Measurements from ENCODE around the gene IL10RA. TPM values are rescaled to one million over a fixed set of nuclear protein-coding genes. Genes with fewer than 3 reads are reported as not detected.
"Not testable (repeated sequence)": the region's sequence is repeated elsewhere in the genome, so short reads cannot be mapped to it uniquely, and the experiment has no call there.

IL10RA gene
- total RNA-seq, 1 donor from 2014 or later: under 0.01 TPM

DNA sequence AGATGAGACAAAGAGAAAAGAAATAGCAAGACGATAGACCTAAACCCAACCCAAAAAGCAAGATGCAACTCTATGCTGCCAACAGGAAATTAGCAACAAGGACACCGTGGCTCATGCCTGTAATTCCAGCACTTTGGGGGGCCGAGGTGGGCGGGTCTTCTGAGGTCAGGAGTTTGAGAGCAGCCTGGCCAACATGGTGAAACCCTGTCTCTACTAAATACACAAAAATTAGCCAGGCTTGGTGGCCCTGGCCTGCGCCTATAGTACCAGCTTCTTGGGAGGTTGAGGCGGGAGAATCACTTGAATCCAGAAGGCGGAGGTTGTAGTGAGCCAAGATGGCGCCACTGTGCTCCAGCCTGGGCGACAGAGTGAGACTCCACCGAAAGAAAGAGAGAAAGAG, 24.3 kb upstream of the IL10RA start:
- DNase-seq (ENCODE audit: low read depth, low spot score): no peak

DNA sequence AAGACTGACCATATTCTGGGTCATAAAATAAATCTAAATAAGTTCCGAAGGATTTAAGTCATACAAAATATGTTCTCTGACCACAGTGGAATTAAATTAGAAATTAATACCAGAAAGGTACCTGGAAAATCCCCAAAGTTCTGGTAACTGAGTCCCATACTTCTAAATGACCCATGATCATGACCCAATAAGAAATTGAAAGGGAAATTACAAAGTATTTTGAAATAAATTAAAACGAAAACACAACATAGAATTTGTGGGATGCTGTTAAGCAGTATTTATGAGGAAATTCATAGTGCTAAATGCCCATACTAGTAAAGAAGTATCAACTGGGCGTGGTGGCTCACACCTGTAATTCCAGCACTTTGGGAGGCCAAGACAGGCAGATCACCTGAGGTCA, 23.4 kb upstream of the IL10RA start:
- DNase-seq (ENCODE audit: low read depth, low spot score): no peak

DNA sequence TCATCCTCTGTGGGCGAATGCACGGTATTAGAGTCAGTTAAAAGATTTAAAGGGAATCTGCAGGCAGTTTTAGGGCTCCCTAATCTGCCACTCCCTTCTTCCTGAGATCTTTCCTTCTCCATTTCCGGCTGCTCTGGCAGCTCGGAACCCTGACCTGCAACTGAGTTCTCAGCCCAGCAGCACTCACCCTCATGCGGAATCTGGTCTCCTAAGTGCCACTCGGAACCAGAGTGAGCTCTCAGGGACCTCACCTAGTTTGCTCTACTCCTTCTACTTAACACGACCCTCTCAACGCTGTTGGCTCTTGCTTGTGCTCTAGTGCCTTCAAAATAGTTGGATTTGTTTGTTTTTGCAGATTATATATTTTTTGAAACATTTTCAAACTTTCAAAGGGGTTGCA, 19.3 kb upstream of the IL10RA start:
- no peak for DNase-seq (ENCODE audit: low read depth, low spot score)

DNA sequence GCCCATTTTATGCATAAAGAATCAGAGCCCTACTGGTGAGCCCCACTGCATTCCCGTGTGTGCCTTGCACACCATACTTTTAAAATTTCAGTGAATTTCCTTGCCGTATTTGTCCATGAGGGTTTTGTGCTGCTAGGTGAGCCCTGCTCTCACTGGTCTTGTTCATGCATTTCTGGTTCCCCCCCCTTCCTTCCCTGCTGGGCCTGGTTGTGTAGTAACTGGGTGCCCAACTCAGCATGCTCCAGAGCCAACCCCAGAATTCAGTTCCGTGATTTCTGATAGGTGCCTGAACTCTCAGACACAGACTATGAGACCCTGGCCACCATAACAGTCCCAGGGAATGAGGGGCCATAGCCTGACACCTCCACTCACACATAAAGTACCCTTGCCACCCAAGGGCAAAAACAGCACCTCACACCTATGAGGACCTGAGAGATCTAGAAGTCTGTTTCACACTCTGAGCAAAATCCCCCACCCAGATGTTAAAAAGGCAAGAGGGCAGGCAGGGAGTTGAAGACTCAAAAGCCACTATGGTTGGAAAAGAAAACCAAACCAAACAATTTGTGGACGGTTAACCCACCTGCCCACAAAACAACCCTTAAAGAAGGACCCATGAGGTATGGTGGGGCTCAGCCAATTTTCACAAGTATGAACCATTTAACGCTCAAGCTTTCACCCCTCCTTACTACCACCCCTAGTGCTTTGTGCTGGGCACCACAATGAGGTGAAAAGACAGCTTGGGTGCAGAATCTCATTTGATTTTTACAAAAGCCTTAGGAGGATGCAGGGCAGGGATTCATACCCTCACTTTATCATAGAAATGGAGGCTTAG, 16.8 kb upstream of the IL10RA start:
- no peak for DNase-seq (ENCODE audit: low read depth, low spot score)

DNA sequence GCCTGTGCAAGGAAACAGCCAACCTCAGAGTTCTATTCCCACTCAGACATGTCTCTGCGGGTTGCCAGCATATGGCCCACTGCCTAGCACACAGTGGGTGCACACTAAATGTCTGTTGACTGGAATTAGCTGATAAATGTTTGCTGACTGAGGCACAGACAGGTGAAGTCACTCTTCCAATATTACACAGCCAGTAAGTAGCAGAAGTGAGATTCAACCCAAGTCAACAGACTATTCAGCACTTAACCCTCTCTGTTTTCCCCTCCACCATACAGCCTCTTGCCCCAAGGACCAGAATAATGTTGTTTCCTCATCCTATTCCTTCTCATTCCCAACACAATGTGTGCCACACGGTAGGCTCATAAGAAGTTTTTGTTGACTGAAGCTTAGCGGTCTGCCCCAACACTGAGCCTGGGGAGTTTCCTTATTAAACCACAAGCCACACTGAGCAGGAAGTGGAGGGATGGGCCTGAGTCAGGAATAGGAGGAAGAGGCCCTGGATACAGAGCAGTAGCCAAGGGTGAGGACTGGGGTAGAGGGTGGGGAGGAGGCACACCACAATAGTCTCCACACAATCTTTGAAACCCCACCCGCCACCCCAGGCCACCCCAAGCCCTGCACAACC, 15.7 kb upstream of the IL10RA start:
- DNase-seq (ENCODE audit: low read depth, low spot score): no peak

DNA sequence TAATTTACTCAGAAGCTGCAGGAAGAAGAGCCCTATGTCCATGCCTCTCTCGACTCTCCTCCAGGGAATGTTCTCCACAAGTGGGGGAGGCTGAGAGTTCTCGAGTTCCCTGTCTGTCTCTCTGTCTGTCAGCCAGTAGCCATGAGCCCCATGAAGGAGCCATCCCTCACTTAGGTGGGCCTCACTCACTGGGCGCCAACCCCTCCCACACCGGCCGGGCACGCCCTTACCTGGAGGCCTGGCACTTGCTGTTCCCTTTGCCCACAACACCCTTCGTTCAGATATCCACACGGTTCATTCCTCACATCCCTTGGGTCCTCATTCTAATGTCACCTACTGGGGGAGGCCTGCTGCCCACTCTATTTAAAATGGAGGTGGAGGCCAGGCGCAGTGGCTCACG, 14.2 kb upstream of the IL10RA start:
- DNase-seq (ENCODE audit: low read depth, low spot score): no peak

DNA sequence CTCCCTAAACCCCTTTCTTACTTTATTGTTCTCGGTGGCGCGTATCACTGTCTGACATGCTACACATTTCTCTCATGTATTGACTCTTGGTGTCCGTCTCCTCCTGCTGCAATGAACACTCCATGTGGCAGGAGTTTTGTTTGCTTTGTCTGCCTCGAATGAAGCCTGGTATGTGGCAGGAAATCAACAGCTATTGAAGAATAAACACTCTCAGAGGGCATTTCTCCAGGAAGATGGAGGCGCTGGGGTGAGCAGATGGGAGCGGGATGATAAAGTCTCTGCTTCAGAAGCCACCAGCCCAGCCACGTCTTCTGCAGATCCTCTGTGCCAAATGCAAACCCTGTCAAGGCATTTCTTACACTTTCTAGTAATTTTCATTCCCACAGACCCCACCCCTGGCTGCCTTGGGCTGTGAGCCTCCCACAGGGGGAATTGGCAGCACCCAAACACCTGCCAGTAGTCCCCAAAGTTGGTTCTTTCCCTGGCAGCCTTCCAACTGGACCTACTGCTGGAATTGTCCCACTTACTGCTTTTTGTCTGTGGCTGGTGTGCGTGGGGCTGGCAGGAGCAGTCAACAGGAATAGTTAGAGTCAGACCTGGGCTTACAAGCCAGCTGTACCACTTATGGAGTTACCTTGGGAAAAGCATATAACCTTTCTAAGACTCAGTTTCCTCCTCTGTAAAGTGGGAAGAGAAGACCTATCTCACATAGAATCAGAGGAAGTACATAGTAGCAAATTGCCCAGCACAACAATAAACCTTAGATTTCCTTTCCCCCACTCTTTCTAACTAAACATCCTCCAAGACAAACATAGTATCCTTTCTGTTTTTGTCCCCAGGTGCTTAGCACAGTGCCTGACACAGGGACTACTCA, 13.3 kb upstream of the IL10RA start:
- DNase-seq (ENCODE audit: low read depth, low spot score): peak; percentile 62

DNA sequence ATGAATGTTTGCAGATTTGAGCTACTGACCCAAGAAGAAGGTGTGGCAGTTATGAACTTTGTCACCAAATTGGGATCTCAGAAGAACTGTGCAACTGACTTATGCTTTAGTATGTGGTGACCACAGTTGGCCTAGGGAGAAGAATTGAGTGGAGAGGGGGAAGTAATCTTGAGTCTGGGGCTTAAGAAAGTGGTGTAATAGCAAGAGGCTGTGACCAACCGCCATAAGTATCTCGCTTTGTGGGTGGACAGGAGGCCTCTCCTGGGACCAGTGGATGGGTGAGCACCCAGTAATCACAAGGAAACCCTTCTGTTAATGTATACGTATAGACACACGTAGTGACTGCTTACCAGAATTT, 12.7 kb upstream of the IL10RA start:
- no peak for DNase-seq (ENCODE audit: low read depth, low spot score)

DNA sequence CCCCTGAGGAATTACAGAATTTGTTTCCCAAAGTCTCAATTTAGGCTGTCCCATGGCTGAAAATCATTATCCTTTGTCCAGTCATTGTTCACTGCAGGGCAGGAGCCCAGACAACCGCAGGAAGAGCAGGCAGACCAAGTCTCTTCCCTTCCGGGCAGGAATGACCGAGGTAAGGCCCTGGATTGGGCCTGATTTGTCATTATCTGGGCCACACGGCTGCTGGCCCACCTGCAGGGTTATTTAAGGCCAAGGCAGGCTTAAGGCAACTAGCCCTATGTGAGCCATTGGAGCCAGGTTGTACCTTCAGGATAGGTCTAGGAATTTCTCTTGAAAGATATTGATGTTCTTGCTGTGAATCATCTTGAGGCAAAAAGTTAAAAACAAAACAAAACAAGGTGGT, 9.7 kb upstream of the IL10RA start:
- no peak for DNase-seq (ENCODE audit: low read depth, low spot score)

DNA sequence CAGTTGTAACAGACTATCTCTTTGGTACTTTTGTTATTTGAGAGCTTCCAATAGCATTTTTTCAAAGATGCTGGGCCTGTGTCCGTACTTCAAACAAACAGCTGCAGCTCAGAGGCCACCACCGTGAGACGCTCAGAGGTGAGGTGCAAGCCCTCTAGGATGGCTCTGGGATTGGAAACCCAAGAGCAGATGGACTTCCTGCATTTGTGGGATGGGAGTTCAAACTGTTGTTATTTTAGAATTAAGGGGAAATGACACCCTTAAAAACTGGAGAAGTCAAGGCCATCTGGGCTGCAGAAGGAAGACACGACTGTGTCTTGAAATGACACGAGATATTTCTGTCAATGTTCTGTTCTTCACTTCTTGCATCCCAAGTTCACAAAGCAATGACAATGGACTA, 9.2 kb upstream of the IL10RA start:
- no peak for DNase-seq (ENCODE audit: low read depth, low spot score)

DNA sequence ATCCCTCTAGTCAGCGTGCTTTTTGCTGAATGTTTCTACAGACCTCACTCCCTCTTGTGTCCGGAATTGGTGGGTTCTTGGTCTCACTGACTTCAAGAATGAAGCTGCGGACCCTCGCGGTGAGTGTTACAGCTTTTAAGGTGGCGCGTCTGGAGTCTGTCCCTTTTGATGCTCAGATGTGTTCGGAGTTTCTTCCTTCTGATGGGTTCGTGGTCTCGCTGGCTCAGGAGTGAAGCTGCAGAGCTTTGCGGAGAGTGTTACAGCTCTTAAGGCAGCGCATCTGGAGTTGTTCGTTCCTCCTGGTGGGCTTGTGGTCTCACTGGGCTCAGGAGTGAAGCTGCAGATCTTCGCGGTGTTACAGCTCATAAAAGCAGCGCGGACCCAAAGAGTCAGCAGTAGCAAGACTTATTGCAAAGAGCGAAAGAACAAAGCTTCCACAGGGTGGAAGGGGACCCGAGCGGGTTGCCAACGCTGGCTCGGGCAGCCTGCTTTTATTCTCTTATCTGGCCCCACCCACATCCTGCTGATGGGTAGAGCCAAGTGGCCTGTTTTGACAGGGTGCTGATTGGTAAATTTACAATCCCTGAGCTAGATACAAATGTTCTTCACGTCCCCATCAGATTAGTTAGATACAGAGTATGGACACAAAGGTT, 8.5 kb upstream of the IL10RA start:
- not testable (repeated sequence) for DNase-seq (ENCODE audit: low read depth, low spot score)

DNA sequence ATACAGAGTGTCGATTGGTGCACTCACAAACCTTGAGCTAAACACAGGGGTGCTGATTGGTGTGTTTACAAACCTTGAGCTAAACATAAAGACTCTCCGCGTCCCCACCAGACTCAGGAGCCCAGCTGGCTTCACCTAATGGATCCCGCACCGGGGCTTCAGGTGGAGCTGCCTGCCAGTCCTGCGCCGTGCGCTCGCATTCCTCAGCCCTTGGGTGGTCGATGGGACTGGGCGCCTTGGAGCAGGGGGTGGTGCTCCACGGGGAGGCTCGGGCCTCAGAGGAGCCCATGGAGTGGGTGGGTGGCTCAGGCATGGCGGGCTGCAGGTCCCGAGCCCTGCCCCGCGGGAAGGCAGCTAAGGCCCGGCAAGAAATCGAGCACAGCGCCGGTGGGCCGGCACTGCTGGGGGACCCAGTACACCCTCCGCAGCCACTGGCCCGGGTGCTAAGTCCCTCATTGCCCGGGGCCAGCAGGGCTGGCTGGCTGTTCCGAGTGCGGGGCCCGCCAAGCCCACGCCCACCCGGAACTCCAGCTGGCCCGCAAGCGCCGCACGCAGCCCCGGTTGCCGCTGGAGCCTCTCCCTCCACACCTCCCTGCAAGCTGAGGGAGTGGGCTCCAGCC, 7.8 kb upstream of the IL10RA start:
- not testable (repeated sequence) for DNase-seq (ENCODE audit: low read depth, low spot score)

DNA sequence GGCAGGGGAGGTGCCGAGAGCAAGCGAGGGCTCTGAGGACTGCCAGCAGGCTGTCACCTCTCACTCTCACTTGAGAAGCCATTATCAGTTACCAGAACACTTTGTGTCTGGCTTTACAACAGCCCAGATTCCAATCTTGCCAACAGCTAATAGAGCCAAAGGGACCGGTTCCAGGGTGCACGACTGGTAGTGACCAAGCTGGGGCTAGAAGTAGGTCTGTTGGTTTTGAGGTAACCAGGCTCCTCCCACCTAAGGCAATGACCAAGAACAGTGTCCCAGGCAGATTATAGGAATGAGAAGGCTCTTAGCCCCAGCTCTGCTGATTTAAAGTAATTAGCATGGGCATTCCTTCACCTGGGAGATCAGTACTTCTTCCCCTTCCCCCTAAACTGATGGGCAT, 7.2 kb upstream of the IL10RA start:
- DNase-seq (ENCODE audit: low read depth, low spot score): no peak

DNA sequence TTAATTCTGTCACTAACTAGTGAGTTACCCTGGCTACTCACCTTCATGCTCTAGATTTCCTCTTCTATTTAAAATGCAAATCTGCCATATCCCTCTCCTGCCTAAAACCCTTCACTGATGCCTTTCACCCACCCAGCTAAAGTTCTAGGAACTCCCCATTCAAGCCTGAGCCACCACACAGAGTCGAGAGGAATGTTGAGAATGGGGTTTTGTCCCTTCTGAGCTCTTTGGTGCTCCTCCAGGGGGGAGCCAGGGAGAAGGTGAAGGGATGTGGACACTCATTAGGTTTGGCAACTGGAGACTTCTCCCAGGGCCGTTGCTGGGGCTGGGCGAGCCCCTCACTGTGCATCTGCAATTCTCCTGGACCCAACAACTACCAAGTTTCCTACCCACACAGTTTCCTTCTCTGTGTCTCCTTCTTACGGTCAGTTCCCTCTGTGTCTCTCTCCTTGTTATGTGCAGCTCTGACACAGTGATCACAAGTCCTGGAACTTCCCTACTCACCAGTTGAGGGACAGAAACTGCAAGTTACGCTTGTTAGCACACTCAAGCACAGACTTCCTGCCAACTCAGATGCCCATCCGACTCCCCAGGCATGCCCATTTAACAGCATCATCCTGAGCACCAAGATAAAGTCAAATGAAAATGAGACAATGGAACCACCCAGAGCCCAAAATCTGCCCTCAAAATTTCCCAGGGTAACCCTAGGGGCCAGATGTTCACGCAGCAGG, 6.5 kb upstream of the IL10RA start:
- DNase-seq (ENCODE audit: low read depth, low spot score): no peak

DNA sequence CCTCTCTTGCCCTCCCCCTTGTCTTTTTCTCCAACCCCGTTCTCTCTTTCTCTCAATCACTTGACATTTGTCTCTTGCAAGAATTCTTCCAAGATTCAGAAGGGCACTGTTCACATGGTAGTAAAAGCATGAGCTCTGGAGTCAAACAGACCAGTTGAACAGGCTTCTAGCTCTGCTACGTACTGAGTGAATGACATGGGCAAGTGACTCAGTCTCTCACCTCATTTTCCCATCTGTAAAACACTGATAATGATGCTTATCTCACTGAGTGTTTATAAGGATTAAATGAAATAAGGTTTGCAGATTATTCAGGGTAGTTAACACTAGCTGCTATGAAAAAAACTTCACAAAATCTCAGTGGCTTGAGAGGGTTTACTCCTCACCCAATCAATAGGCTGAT, 5.9 kb upstream of the IL10RA start:
- no peak for DNase-seq (ENCODE audit: low read depth, low spot score)

DNA sequence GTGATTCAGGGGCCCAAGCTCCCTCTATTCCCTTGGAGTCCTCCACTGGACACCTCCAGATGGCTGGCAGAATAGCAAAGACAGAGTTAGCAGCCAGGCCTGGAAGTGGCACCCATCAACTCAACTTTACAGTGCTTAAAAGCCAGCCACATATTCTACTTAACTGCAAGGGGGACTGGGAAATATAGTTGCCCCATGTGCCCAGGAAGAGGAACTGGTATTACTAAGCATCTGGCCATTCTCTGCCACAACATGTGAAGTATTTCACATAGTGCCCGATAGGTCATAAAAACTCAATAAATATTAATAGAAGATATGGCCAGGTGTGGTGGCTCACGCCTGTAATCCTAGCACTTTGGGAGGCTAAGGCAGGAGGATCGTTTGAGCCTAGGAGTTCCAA, 5.5 kb upstream of the IL10RA start:
- no peak for DNase-seq (ENCODE audit: low read depth, low spot score)

DNA sequence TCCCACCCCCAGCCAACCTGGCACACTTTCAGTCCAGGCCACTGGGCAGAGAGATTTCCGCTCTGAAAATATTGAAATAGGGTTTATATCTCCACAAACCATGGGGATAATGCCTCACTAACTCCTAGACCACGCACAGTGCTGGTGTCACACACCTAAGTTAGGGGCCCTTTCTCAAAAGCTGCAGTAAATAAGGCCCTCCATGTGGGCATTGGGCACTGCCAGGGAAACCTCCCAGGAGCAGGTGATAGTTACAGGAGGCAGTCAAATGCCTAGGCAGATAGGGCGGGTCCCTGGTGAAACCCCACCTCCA, 3.1 kb upstream of the IL10RA start:
- DNase-seq (ENCODE audit: low read depth, low spot score): no peak

DNA sequence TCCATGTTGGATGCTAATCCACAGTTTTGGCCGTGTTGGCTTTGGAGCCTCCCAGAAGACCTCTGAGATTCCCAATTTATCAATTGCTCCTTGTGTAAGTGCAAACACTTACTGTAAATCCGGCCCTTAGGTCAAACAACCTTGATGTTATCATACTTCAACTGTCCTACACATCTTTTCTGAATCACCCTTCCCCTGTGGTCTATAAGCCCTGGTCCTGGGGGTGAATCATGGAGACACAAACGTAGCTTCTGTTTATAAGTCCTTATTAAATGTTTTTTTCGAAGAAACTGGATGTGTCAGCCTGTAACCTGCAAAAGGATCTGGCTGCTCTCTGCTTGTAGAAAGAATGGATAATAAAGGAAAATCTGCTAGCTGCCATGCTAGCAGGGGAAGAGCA, 1.7 kb upstream of the IL10RA start:
- DNase-seq (ENCODE audit: low read depth, low spot score): no peak

DNA sequence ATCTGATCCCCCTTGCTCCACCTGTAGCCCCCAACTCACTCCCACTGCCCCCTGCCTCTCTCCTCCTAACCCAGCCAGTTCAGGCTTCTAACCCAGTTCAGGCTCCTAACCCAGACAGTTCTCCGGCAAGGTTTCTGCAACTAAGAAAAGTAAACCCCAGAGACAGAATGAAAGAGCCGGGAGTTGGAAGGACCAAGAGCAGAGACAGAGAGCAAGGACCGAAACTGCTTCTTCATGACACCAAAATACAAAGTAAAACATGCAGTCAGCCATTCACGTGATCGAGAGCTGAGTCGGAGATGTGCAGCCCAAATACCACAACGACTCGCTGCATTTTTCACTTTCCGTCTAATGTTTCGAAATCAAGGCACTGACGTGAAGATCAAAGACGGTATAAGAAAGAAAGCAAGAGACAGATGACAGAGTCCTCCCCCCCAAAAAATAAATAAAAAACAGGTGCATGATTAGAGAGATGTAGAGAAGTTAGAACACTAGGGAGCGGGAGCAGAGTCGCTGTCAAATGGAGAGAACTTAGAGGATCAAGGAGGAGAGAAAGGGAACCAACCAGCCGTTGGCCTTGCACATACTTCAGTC, 884 bp downstream of the IL10RA start:
- no peak for DNase-seq (ENCODE audit: low read depth, low spot score)

DNA sequence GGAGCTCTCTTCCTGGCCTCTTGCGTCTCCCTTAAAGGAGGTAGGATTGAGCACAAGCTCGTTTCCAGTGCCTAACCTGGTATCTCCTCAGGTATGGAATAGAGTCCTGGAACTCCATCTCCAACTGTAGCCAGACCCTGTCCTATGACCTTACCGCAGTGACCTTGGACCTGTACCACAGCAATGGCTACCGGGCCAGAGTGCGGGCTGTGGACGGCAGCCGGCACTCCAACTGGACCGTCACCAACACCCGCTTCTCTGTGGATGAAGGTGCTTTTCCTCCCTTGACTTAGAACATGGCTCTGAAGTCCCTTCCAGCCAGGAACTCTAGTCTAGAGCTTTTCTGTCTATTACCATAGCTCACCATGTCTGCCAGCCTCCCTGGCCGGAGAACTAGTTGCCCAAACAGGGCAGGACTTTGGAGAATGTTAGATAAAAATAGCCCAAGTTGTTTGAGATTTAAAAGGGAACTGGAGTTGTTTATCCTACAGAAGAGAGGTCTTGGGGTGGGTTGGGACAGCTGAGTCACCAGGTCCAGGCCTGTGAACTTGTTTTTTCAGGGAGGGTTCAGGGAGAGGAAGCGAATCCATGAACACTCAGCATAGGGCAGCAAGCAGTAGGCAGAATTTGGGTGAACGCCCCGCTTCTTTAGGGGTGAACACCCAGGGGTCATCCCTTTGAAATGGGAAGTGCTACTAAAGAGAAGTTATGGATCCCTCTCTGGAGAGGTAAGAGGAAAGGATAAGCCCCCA, 3.3 kb downstream of the IL10RA start:
- DNase-seq (ENCODE audit: low read depth, low spot score): no peak
